Lower lobe of right lung (tissue), 2 donors: Measurements from ENCODE around the gene SLC6A7. TPM values are rescaled to one million over a fixed set of nuclear protein-coding genes. Genes with fewer than 3 reads are reported as not detected.

Experiments
- ATAC-seq, 2 donors: fragments of 200-7000 bp; cut with Tn5 transposase; one replicate each; pipeline ENCODE4 v1.9.1; 2020 to 2022; ENCODE audit warnings: mild to moderate bottlenecking in 2 of 2, moderate library complexity in 2 of 2
- DNase-seq: peaks from one replicate; pipeline ENCODE4 v3.0.0-alpha.2; 2020
- H3K27ac ChIP-seq: fragments of 200-600 bp; one replicate; pipeline ENCODE4 v1.8.0; 2022
- H3K27me3 ChIP-seq: fragments of 200-600 bp; one replicate; pipeline ENCODE4 v1.8.0; 2022; ENCODE audit warnings: low read depth
- H3K36me3 ChIP-seq: fragments of 200-600 bp; one replicate; pipeline ENCODE4 v1.8.0; 2022; ENCODE audit warnings: mild to moderate bottlenecking
- H3K4me1 ChIP-seq: fragments of 200-600 bp; one replicate; pipeline ENCODE4 v1.8.0; 2022
- H3K4me3 ChIP-seq: fragments of 200-600 bp; one replicate; pipeline ENCODE4 v1.8.0; 2022; ENCODE audit warnings: mild to moderate bottlenecking
- H3K9me3 ChIP-seq: fragments of 200-600 bp; one replicate; pipeline ENCODE4 v1.8.0; 2022
- intact Hi-C: fragments of 100-400 bp; cut with DNase I; formaldehyde crosslinking; loops from one replicate; pipeline ENCODE4 v1.11.0; 2022
- total RNA-seq: library from RNA; stranded (reverse); fragmentation: NEBNext Ultra II Directional; extraction: Animal tissue kit (Norgen Biotek cat#: 25700); gene quantifications from one replicate; pipeline ENCODE4 v1.2.1, GENCODE V29; 2021
- TF ChIP-seq, protein P1 (sequence below): fragments of 200-600 bp; IDR thresholded peaks from one replicate; pipeline ENCODE4 v1.8.0; 2022; ENCODE audit warnings: antibody characterized with exemption, mild to moderate bottlenecking
- donor health status: DM: no; HTN: yes; CAD: no; lungs with severe emphysema.

Gene SLC6A7
- total RNA-seq, 1 donor from 2014 or later = not detected

GRCh38 chr5:150217873-150218692 lies 28.2 kb downstream of the SLC6A7 start:
- intact Hi-C loops = no loop called here
- Histone ChIP-seq H3K4me1 (no peaks in the 10 kb centered on the region), H3K27me3 (peaks cover 3% of the 10 kb centered on the region), H3K9me3 (no peaks in the 10 kb centered on the region), H3K36me3 (no peaks in the 10 kb centered on the region), H3K27ac (no peak overlapping the region), H3K4me3 (no peak overlapping the region)
- peak; percentile 77 for DNase-seq
- TF ChIP-seq, protein P1, sequence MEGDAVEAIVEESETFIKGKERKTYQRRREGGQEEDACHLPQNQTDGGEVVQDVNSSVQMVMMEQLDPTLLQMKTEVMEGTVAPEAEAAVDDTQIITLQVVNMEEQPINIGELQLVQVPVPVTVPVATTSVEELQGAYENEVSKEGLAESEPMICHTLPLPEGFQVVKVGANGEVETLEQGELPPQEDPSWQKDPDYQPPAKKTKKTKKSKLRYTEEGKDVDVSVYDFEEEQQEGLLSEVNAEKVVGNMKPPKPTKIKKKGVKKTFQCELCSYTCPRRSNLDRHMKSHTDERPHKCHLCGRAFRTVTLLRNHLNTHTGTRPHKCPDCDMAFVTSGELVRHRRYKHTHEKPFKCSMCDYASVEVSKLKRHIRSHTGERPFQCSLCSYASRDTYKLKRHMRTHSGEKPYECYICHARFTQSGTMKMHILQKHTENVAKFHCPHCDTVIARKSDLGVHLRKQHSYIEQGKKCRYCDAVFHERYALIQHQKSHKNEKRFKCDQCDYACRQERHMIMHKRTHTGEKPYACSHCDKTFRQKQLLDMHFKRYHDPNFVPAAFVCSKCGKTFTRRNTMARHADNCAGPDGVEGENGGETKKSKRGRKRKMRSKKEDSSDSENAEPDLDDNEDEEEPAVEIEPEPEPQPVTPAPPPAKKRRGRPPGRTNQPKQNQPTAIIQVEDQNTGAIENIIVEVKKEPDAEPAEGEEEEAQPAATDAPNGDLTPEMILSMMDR = peak; percentile 93
- peak; percentile 88 for ATAC-seq

DNA sequence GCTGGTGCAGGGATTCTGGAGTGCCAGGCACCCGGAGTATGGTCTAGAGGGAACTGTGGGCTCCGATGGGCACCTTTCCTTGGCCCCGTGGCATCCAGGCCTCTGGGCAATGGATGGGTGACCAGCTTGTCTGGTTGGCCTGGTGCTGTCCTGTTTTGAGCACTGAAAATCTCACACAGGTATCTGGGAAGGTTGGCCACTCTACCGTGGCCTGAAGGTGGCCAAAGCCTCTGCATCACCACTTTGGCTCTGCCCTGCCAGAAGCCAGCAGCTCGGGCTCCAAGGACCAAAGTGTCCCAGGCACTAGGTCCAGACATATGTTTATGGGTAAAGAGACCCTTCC lies 28.8 kb downstream of the SLC6A7 start:
- Histone ChIP-seq H3K4me3 (no peak overlapping the region), H3K9me3 (no peaks in the 10 kb centered on the region), H3K36me3 (no peaks in the 10 kb centered on the region), H3K4me1 (no peaks in the 10 kb centered on the region), H3K27me3 (peaks cover 3% of the 10 kb centered on the region), H3K27ac (no peak overlapping the region)
- ATAC-seq (no peak), DNase-seq (no peak)
- TF ChIP-seq, protein P1 = no peak
- intact Hi-C loops = no loop called here

GRCh38 chr5:150219142-150219541 lies 29.3 kb downstream of the SLC6A7 start:
- Histone ChIP-seq H3K27me3 (peaks cover 3% of the 10 kb centered on the region), H3K36me3 (no peaks in the 10 kb centered on the region), H3K4me1 (no peaks in the 10 kb centered on the region), H3K9me3 (no peaks in the 10 kb centered on the region), H3K4me3 (no peak overlapping the region), H3K27ac (no peak overlapping the region)
- ATAC-seq (no peak), DNase-seq (no peak)
- TF ChIP-seq, protein P1 = no peak
- intact Hi-C loops = no loop called here

GRCh38 chr5:150219861-150220260 lies 30.0 kb downstream of the SLC6A7 start:
- ATAC-seq (no peak), DNase-seq (no peak)
- H3K4me3 ChIP-seq = no peak overlapping the region
- TF ChIP-seq, protein P1 = no peak
- H3K27me3 ChIP-seq = peaks cover 3% of the 10 kb centered on the region
- H3K9me3 ChIP-seq = no peaks in the 10 kb centered on the region
- H3K4me1 ChIP-seq = no peaks in the 10 kb centered on the region
- H3K36me3 ChIP-seq = no peaks in the 10 kb centered on the region
- no peak overlapping the region for H3K27ac ChIP-seq
- intact Hi-C loops = no loop called here

- Histone ChIP-seq H3K4me1 (no peaks in the 10 kb centered on the region), H3K27ac (no peak overlapping the region), H3K9me3 (no peaks in the 10 kb centered on the region), H3K4me3 (no peak overlapping the region), H3K36me3 (no peaks in the 10 kb centered on the region), H3K27me3 (peaks cover 3% of the 10 kb centered on the region)
- ATAC-seq (no peak), DNase-seq (no peak)
- TF ChIP-seq, protein P1 = no peak
- intact Hi-C loops = no loop called here
Observed at GRCh38 chr5:150221471-150221870, 31.6 kb downstream of the SLC6A7 start.
